NCI-H128 (cell line): ENCODE measurements around the gene MOGAT1.
"Not testable (repeated sequence)": the region's sequence is repeated elsewhere in the genome, so short reads cannot be mapped to it uniquely, and the experiment has no call there.

Source experiments
- DNase-seq: peaks from one replicate; lab custom pipeline; 2025; ENCODE audit not compliant: unreplicated experiment; lab: John Stamatoyannopoulos, UW

Gene MOGAT1

GRCh38 chr2:222738809-222739208 is 67.4 kb downstream of the MOGAT1 start:
- no peak for DNase-seq

- no peak for DNase-seq
Measured at GRCh38 chr2:222739939-222740338, 68.5 kb downstream of the MOGAT1 start.

- no peak for DNase-seq
Measured at GRCh38 chr2:222743251-222743812, 71.9 kb downstream of the MOGAT1 start.

- DNase-seq: no peak
Measured at GRCh38 chr2:222745836-222746559, 74.5 kb downstream of the MOGAT1 start.

- DNase-seq: no peak
Measured at GRCh38 chr2:222747526-222748160, 76.2 kb downstream of the MOGAT1 start.

- no peak for DNase-seq
Measured at GRCh38 chr2:222750533-222750932, 79.1 kb downstream of the MOGAT1 start.

GRCh38 chr2:222751238-222751637 is 79.8 kb downstream of the MOGAT1 start:
- DNase-seq: no peak

- DNase-seq: no peak
Measured at GRCh38 chr2:222751821-222752719, 80.6 kb downstream of the MOGAT1 start.

GRCh38 chr2:222752746-222753145 is 81.3 kb downstream of the MOGAT1 start:
- no peak for DNase-seq

GRCh38 chr2:222753251-222753824 is 81.9 kb downstream of the MOGAT1 start:
- no peak for DNase-seq

GRCh38 chr2:222754324-222754930 is 83.0 kb downstream of the MOGAT1 start:
- DNase-seq: no peak

GRCh38 chr2:222755593-222755992 is 84.1 kb downstream of the MOGAT1 start:
- DNase-seq: not testable (repeated sequence)

GRCh38 chr2:222756362-222756831 is 84.9 kb downstream of the MOGAT1 start:
- no peak for DNase-seq

- DNase-seq: no peak
Measured at GRCh38 chr2:222756951-222757650, 85.6 kb downstream of the MOGAT1 start.
